Spleen (tissue), 11 donors: ENCODE data around the gene ABCC2. TPM values are rescaled to one million over a fixed set of nuclear protein-coding genes. Genes with fewer than 3 reads are reported as not detected.
"Not testable (repeated sequence)": the region's sequence is repeated elsewhere in the genome, so short reads cannot be mapped to it uniquely, and the experiment has no call there.

Experiments used
- DNase-seq: peaks from one replicate; pipeline ENCODE4 v3.0.0-alpha.2; 2020
- H3K27ac ChIP-seq, 8 donors: fragments of 200-600 bp; sonication (generic) in 7 of 8; 1 replicate in 4 of 8; 2 replicates in 4 of 8; pipeline versions ENCODE4 v1.5.0 to v1.8.0; 2016 to 2021; ENCODE audit warnings: inconsistent platforms in 4 of 8, mild to moderate bottlenecking in 4 of 8, moderate library complexity in 1 of 8
- H3K27me3 ChIP-seq, 7 donors: fragments of 200-600 bp; sonication (generic) in 6 of 7; replicated peaks in 1 of 7; 1 replicate in 4 of 7; 2 replicates in 3 of 7; pipeline versions ENCODE4 v1.5.0 to v1.8.0; 2016 to 2021; ENCODE audit warnings: inconsistent platforms in 3 of 7, mild to moderate bottlenecking in 1 of 7
- H3K36me3 ChIP-seq, 6 donors: fragments of 200-600 bp; sonication (generic) in 5 of 6; 1 replicate in 4 of 6; 2 replicates in 2 of 6; pipeline versions ENCODE4 v1.5.0 to v1.8.0; 2016 to 2021; ENCODE audit warnings: inconsistent platforms in 2 of 6
- H3K4me1 ChIP-seq, 6 donors: fragments of 200-600 bp; sonication (generic) in 5 of 6; 1 replicate in 3 of 6; 2 replicates in 3 of 6; pipeline versions ENCODE4 v1.5.0 to v1.8.0; 2016 to 2021; ENCODE audit warnings: inconsistent platforms in 3 of 6
- H3K4me3 ChIP-seq, 8 donors: fragments of 200-600 bp; sonication (generic) in 7 of 8; 1 replicate in 4 of 8; 2 replicates in 4 of 8; pipeline versions ENCODE4 v1.5.0 to v1.8.0; 2016 to 2021; ENCODE audit warnings: inconsistent platforms in 4 of 8, mild to moderate bottlenecking in 4 of 8, moderate library complexity in 2 of 8
- H3K9me3 ChIP-seq, 8 donors: fragments of 200-600 bp; sonication (generic) in 7 of 8; 1 replicate in 4 of 8; 2 replicates in 4 of 8; pipeline versions ENCODE4 v1.5.0 to v1.8.0; 2016 to 2021; ENCODE audit warnings: inconsistent platforms in 4 of 8
- POLR2A ChIP-seq, 3 donors: fragments of 450-650 bp; IDR thresholded peaks; one replicate each; pipeline ENCODE4 v1.5.1; 2017; ENCODE audit warnings: antibody characterized with exemption in 3 of 3, mild to moderate bottlenecking in 1 of 3
- POLR2AphosphoS5 ChIP-seq, 3 donors: sonication (generic); formaldehyde crosslinking; IDR thresholded peaks; one replicate each; pipeline ENCODE4 v1.5.1; 2017; ENCODE audit warnings: antibody characterized with exemption in 3 of 3
- WGBS, 5 donors: extraction: QIAGEN DNeasy Blood & Tissue Kit in 3 of 5; methylation state at CpG; one replicate each; pipeline versions ENCODE4 v1.1.5 to v1.1.7; 2013 to 2018; 5-methylcytosine and 5-hydroxymethylcytosine counted together
- intact Hi-C: fragments of 100-400 bp; cut with DNase I; formaldehyde crosslinking; loops from one replicate; pipeline ENCODE4 v1.15.0; 2023; ENCODE audit warnings: low total_unique reads
- polyA plus RNA-seq, 3 donors: library from polyadenylated mRNA; stranded (reverse); fragments of 200-250 nt; gene quantifications; one replicate each; pipeline ENCODE4 v1.2.1, GENCODE V29; 2013
- total RNA-seq, 7 donors: library from RNA; depleted of rRNA in 3 of 7; stranded (reverse); fragments of >200 nt in 3 of 7; fragmentation: NEBNext Ultra II Directional in 4 of 7; extraction: Animal tissue kit (Norgen Biotek cat#: 25700) in 4 of 7; gene quantifications; one replicate each; pipeline versions ENCODE4 v1.1.0 to v1.2.1, GENCODE V29; 2016 to 2021
- TF ChIP-seq, protein P1 (sequence below), 11 experiments: fragments of 200-600 bp in 7 of 11; fragments of 450-650 bp in 4 of 11; sonication (generic) in 4 of 11; IDR thresholded peaks in 8 of 11; conservative IDR thresholded peaks in 3 of 11; 1 replicate in 7 of 11; 2 replicates in 4 of 11; pipeline versions ENCODE4 v1.4.0 to v1.8.0; 2016 to 2021; ENCODE audit warnings: antibody characterized with exemption in 11 of 11, inconsistent platforms in 4 of 11, mild to moderate bottlenecking in 1 of 11
- donor health status: healthy with polysubstance abuse.
- donor health status: DM: no; HTN: no; CAD: no; lungs with moderate emphysema.
- donor health status: DM: no; HTN: no; CAD: no.
- donor health status: Bipolar disorder and iron deficiency.
- donor health status: healthy.
- donor health status: DM: no; HTN: no; CAD: no.
- donor health status: DM: yes; HTN: yes; CAD: no.

The ABCC2 gene
- total and polyA plus RNA-seq, 10 donors = 1.0 to 4.9 (median 2.7) TPM

DNA sequence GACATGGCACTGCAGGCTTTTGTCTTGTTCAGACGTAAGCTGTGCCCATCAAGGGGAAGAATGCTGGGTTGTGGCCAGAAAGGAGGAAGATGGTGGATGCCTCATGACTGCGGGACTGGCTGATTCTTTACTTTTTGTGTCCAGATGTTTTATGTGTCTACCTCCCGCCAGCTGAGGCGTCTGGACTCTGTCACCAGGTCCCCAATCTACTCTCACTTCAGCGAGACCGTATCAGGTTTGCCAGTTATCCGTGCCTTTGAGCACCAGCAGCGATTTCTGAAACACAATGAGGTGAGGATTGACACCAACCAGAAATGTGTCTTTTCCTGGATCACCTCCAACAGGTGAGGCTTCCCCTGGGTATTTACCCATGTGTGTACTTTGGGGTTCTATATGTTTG, 53.5 kb downstream of the ABCC2 start:
- Histone ChIP-seq H3K9me3 (no peaks in the 10 kb centered on the region), H3K4me1 (no peaks in the 10 kb centered on the region), H3K36me3 (peaks cover 0 to 5% (median 0%) of the 10 kb centered on the region in 6 donors), H3K27me3 (no peaks in the 10 kb centered on the region), H3K4me3 (no peak overlapping the region), H3K27ac (no peak overlapping the region)
- intact Hi-C loops = no loop called here
- TF ChIP-seq POLR2A (IDR thresholded peaks at IDR 0.05) (no peak), POLR2AphosphoS5 (IDR thresholded peaks at IDR 0.05) (no peak)
- TF ChIP-seq, protein P1, sequence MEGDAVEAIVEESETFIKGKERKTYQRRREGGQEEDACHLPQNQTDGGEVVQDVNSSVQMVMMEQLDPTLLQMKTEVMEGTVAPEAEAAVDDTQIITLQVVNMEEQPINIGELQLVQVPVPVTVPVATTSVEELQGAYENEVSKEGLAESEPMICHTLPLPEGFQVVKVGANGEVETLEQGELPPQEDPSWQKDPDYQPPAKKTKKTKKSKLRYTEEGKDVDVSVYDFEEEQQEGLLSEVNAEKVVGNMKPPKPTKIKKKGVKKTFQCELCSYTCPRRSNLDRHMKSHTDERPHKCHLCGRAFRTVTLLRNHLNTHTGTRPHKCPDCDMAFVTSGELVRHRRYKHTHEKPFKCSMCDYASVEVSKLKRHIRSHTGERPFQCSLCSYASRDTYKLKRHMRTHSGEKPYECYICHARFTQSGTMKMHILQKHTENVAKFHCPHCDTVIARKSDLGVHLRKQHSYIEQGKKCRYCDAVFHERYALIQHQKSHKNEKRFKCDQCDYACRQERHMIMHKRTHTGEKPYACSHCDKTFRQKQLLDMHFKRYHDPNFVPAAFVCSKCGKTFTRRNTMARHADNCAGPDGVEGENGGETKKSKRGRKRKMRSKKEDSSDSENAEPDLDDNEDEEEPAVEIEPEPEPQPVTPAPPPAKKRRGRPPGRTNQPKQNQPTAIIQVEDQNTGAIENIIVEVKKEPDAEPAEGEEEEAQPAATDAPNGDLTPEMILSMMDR (IDR thresholded peaks at IDR 0.05 in 8 of 11, conservative IDR thresholded peaks at IDR 0.05 in 3 of 11) = no peak
- 85 to 96% (median 94%) methylated on average over 8 of the region's 8 CpGs for WGBS, 5 donors
- DNase-seq = no peak

DNA sequence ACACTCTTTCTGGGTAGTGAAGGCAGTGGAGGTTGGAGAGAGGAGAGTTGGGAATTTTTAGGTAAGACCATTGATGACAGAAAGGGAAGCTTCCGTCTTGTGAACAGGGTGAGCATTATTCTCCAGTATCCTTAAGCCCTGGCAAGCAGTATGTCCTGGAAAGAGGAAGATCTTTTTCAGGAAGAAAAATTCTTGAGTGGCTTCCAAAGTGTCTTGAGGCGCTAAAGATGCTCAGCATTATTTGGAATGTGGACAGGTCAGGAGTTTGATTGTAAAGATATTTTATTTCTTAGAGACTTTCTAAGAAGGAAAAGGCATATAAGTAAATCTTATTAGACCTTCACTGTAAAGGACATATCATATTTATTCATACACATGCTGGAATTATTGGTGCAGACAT, 54.3 kb downstream of the ABCC2 start:
- H3K36me3 ChIP-seq = peaks cover 0 to 2% (median 0%) of the 10 kb centered on the region in 6 donors
- H3K9me3 ChIP-seq = no peaks in the 10 kb centered on the region
- no peaks in the 10 kb centered on the region for H3K4me1 ChIP-seq
- DNase-seq = no peak
- TF ChIP-seq, protein P1 (IDR thresholded peaks at IDR 0.05 in 8 of 11, conservative IDR thresholded peaks at IDR 0.05 in 3 of 11) = no peak
- TF ChIP-seq POLR2AphosphoS5 (IDR thresholded peaks at IDR 0.05) (no peak), POLR2A (IDR thresholded peaks at IDR 0.05) (no peak)
- H3K27ac ChIP-seq = no peak overlapping the region
- 88 to 95% (median 90%) methylated on average over 2 of the region's 2 CpGs for WGBS, 5 donors
- intact Hi-C loops = no loop called here
- H3K27me3 ChIP-seq = no peaks in the 10 kb centered on the region
- no peak overlapping the region for H3K4me3 ChIP-seq

DNA sequence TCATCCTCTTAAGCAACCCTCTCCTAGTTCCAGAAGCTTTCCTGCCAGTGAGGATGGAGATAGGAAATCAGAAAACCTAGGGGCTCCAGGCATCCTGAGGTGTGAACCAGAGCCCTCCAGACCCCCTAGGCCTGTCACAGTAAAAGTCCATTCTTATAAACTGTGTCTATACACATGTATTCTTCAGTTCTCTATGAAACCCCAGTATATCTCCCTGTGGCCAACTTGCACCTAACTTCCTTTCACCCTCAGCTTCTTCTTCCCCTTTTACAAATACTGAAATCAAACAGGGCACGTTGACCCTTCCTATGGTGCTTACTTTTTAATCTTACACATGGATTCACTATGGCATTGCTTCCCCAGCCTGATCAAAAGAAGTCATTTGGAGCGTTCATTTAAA, 58.4 kb downstream of the ABCC2 start:
- H3K36me3 ChIP-seq, H3K4me3 ChIP-seq, H3K9me3 ChIP-seq, intact Hi-C loops, H3K27ac ChIP-seq, H3K27me3 ChIP-seq, DNase-seq: not testable (repeated sequence)
- H3K4me1 ChIP-seq = peaks cover 3 to 18% (median 5%) of the 10 kb centered on the region in 6 donors
- WGBS, 5 donors = 63 to 70% (median 66%) methylated on average over 2 of the region's 2 CpGs

DNA sequence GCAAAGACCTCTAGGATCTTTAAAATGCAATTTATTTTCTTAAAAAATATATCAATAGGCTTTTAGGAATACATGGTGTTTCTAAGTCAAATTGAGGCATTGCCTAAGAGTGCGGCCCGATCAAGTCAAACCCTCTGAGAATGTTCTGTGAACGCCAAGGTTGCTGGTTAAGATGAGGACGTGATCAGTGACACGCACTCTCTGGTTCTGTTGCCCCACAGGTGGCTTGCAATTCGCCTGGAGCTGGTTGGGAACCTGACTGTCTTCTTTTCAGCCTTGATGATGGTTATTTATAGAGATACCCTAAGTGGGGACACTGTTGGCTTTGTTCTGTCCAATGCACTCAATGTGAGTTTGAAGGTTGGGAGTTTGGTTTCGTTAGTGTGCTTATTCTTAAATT, 59.3 kb downstream of the ABCC2 start:
- intact Hi-C loops = no loop called here
- H3K4me1 ChIP-seq = peaks cover 7 to 26% (median 12%) of the 10 kb centered on the region in 6 donors
- H3K4me3 ChIP-seq = no peak overlapping the region
- WGBS, 5 donors = 85 to 95% (median 90%) methylated on average over 7 of the region's 7 CpGs
- DNase-seq = no peak
- H3K27me3 ChIP-seq = peaks cover 0 to 7% (median 0%) of the 10 kb centered on the region in 7 donors
- TF ChIP-seq, protein P1 (IDR thresholded peaks at IDR 0.05 in 8 of 11, conservative IDR thresholded peaks at IDR 0.05 in 3 of 11) = no peak
- TF ChIP-seq POLR2AphosphoS5 (IDR thresholded peaks at IDR 0.05) (no peak), POLR2A (IDR thresholded peaks at IDR 0.05) (no peak)
- H3K9me3 ChIP-seq = no peaks in the 10 kb centered on the region
- no peaks in the 10 kb centered on the region for H3K36me3 ChIP-seq
- H3K27ac ChIP-seq = no peak overlapping the region

DNA sequence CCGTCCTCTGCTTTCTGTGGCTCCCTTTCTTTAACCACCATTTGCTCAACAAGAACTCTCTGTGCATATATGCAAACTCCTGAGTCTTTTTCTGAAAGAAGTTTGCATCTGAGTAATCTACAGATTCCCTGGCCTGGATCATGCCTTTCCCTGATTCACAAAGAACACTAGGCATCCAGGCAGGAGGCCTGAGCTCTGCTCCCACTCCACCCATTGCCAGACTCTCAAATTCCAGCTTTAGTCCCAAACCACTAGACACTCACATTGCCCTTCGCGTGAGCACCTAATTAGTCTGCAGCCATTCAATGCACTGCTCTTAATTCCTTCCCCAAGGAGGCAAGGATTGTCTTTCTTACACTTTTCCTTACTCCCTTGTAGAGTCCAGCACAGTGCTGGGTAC, 60.9 kb downstream of the ABCC2 start:
- H3K36me3 ChIP-seq = no peaks in the 10 kb centered on the region
- H3K4me1 ChIP-seq = peaks cover 7 to 27% (median 13%) of the 10 kb centered on the region in 6 donors
- intact Hi-C loops = no loop called here
- H3K4me3 ChIP-seq = no peak overlapping the region
- no peak for TF ChIP-seq POLR2A (IDR thresholded peaks at IDR 0.05)
- TF ChIP-seq, protein P1 (IDR thresholded peaks at IDR 0.05 in 8 of 11, conservative IDR thresholded peaks at IDR 0.05 in 3 of 11) = no peak
- TF ChIP-seq POLR2AphosphoS5 (IDR thresholded peaks at IDR 0.05) = no peak
- no peaks in the 10 kb centered on the region for H3K9me3 ChIP-seq
- no peak for DNase-seq
- 89 to 94% (median 93%) methylated on average over 3 of the region's 3 CpGs for WGBS, 5 donors
- H3K27me3 ChIP-seq = peaks cover 0 to 7% (median 0%) of the 10 kb centered on the region in 7 donors
- no peak overlapping the region for H3K27ac ChIP-seq
